ENCODE results near the gene PIK3R1.

PIK3R1 gene

GRCh38 chr5:68298479-68298878, 82.9 kb downstream of the PIK3R1 start:
- no peak for DNase-seq (ENCODE audit: low spot score)

GRCh38 chr5:68299105-68299504, 83.5 kb downstream of the PIK3R1 start:
- DNase-seq (ENCODE audit: low spot score): no peak

GRCh38 chr5:68299575-68299974, 84.0 kb downstream of the PIK3R1 start:
- no peak for DNase-seq (ENCODE audit: low spot score)

GRCh38 chr5:68303038-68303738, 87.6 kb downstream of the PIK3R1 start:
- DNase-seq (ENCODE audit: low spot score): no peak

- DNase-seq (ENCODE audit: low spot score): no peak
These were observed 88.3 kb downstream of the PIK3R1 start for GRCh38 chr5:68303754-68304420.

GRCh38 chr5:68304421-68305052, 89.0 kb downstream of the PIK3R1 start:
- no peak for DNase-seq (ENCODE audit: low spot score)

- DNase-seq (ENCODE audit: low spot score): no peak
These were observed 89.8 kb downstream of the PIK3R1 start for GRCh38 chr5:68305223-68305870.

GRCh38 chr5:68306361-68307014, 90.9 kb downstream of the PIK3R1 start:
- DNase-seq (ENCODE audit: low spot score): no peak

GRCh38 chr5:68313336-68313735, 97.8 kb downstream of the PIK3R1 start:
- no peak for DNase-seq (ENCODE audit: low spot score)

GRCh38 chr5:68314465-68314864, 98.9 kb downstream of the PIK3R1 start:
- no peak for DNase-seq (ENCODE audit: low spot score)

- no peak for DNase-seq (ENCODE audit: low spot score)
These were observed 100.2 kb downstream of the PIK3R1 start for GRCh38 chr5:68315679-68316271.

- no peak for DNase-seq (ENCODE audit: low spot score)
These were observed 100.9 kb downstream of the PIK3R1 start for GRCh38 chr5:68316469-68316868.

- DNase-seq (ENCODE audit: low spot score): no peak
These were observed 102.1 kb downstream of the PIK3R1 start for GRCh38 chr5:68317646-68318045.

- no peak for DNase-seq (ENCODE audit: low spot score)
These were observed 103.6 kb downstream of the PIK3R1 start for GRCh38 chr5:68318955-68319705.

GRCh38 chr5:68319706-68320412, 104.3 kb downstream of the PIK3R1 start:
- no peak for DNase-seq (ENCODE audit: low spot score)

- DNase-seq (ENCODE audit: low spot score): no peak
These were observed 104.9 kb downstream of the PIK3R1 start for GRCh38 chr5:68320413-68320986.

- no peak for DNase-seq (ENCODE audit: low spot score)
These were observed 109.6 kb downstream of the PIK3R1 start for GRCh38 chr5:68325065-68325580.

- DNase-seq (ENCODE audit: low spot score): no peak
These were observed 114.1 kb downstream of the PIK3R1 start for GRCh38 chr5:68329554-68330255.

- no peak for DNase-seq (ENCODE audit: low spot score)
These were observed 115.0 kb downstream of the PIK3R1 start for GRCh38 chr5:68330574-68330973.

All from ecto neural progenitor cell (in vitro differentiated cells).